HG03108 (cell line): ENCODE data around the gene MCUB.
A peak's percentile ranks its signal among the peaks of the same experiment; 100 is the strongest.
"Not testable (repeated sequence)": the region's sequence is repeated elsewhere in the genome, so short reads cannot be mapped to it uniquely, and the experiment has no call there.

Experiments used
- ATAC-seq: cut with Tn5 transposase; IDR thresholded peaks from one replicate; pipeline ENCODE4 v1.9.1; 2021; ENCODE audit warnings: moderate library complexity; ENCODE audit not compliant: unreplicated experiment

MCUB gene

GRCh38 chr4:109578846-109579245 is 18.8 kb downstream of the MCUB start:
- no peak for ATAC-seq

GRCh38 chr4:109579997-109580396 is 20.0 kb downstream of the MCUB start:
- not testable (repeated sequence) for ATAC-seq

- peak; percentile 98 for ATAC-seq
Measured at GRCh38 chr4:109588176-109588575, 28.1 kb downstream of the MCUB start.

- no peak for ATAC-seq
Measured at GRCh38 chr4:109589119-109589518, 29.1 kb downstream of the MCUB start.

GRCh38 chr4:109589605-109590004 is 29.6 kb downstream of the MCUB start:
- no peak for ATAC-seq

- ATAC-seq: no peak
Measured at GRCh38 chr4:109590905-109591304, 30.9 kb downstream of the MCUB start.

- no peak for ATAC-seq
Measured at GRCh38 chr4:109592367-109592766, 32.3 kb downstream of the MCUB start.

GRCh38 chr4:109595123-109595522 is 35.1 kb downstream of the MCUB start:
- not testable (repeated sequence) for ATAC-seq

GRCh38 chr4:109596420-109597085 is 36.5 kb downstream of the MCUB start:
- not testable (repeated sequence) for ATAC-seq

- ATAC-seq: no peak
Measured at GRCh38 chr4:109599046-109599652, 39.1 kb downstream of the MCUB start.

- no peak for ATAC-seq
Measured at GRCh38 chr4:109600431-109600830, 40.4 kb downstream of the MCUB start.

GRCh38 chr4:109601336-109601735 is 41.3 kb downstream of the MCUB start:
- ATAC-seq: no peak

GRCh38 chr4:109607976-109608375 is 47.9 kb downstream of the MCUB start:
- ATAC-seq: no peak

- ATAC-seq: no peak
Measured at GRCh38 chr4:109608879-109609278, 48.8 kb downstream of the MCUB start.

GRCh38 chr4:109609431-109609830 is 49.4 kb downstream of the MCUB start:
- no peak for ATAC-seq

GRCh38 chr4:109610489-109610888 is 50.4 kb downstream of the MCUB start:
- ATAC-seq: no peak

GRCh38 chr4:109611045-109611646 is 51.1 kb downstream of the MCUB start:
- no peak for ATAC-seq

- ATAC-seq: no peak
Measured at GRCh38 chr4:109614015-109614414, 54.0 kb downstream of the MCUB start.

GRCh38 chr4:109614466-109614865 is 54.4 kb downstream of the MCUB start:
- ATAC-seq: no peak

- no peak for ATAC-seq
Measured at GRCh38 chr4:109615742-109616141, 55.7 kb downstream of the MCUB start.

- ATAC-seq: no peak
Measured at GRCh38 chr4:109616243-109616642, 56.2 kb downstream of the MCUB start.

- no peak for ATAC-seq
Measured at GRCh38 chr4:109622626-109623025, 62.6 kb downstream of the MCUB start.
